Hypothalamus (tissue), 51 donors: ENCODE measurements around the gene SNRNP35.
"Not testable (repeated sequence)": the region's sequence is repeated elsewhere in the genome, so short reads cannot be mapped to it uniquely, and the experiment has no call there.

Experiments used
- DNase-seq, 51 donors: peaks; one replicate each; lab custom pipeline; 2025; lab: John Stamatoyannopoulos, UW

SNRNP35 gene

DNA sequence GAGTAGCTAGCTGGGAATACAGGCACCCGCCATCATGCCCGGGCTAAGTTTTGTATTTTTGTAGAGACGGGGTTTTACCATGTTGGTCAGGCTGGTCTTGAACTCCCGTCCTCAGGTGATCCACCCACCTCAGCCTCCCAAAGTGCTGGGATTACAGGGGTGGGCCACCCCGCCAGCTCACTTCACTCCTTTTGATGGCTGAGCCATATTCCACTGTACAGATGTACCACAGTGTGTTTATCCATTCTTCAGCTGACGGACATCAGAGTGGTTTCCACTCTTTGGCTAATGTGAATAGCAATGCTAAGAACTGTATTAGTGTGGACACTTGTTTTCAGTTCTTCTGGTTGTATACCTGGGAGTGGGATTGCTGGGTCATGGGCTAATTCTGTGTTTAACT lies 29.5 kb downstream of the SNRNP35 start:
- DNase-seq: no peak

DNA sequence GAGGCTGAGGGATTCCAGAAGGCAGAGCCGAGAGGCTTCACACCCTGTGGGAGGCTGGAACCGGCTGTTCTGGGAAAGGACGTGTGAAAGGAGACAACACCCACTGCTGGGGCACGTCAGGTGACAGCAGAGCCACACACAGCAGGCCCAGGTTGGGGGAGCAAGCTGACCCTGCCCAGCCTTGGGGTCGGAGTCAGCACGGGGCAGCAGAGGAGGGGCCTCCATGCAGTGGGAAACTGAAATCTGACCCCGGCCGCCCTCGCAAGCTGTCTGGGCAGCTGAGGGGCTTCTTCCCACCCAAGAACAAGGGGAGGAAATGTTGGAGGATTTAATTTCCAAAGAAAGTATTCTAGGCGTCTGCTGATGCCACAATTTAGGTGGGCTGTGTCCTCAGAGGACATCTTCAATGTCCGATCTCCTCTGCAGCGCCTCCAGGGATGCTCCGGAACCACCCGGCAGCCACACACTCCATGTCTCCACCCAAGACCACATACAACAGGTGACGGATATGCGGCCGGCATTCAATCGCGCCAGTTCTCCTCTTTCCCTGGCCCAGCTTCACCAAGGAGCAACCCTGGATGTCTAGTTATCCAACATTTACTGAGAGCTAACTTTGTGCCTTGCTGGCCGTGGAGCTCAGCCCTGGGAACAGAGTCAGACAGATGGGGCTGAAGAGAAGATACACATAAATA lies 30.7 kb downstream of the SNRNP35 start:
- no peak for DNase-seq

DNA sequence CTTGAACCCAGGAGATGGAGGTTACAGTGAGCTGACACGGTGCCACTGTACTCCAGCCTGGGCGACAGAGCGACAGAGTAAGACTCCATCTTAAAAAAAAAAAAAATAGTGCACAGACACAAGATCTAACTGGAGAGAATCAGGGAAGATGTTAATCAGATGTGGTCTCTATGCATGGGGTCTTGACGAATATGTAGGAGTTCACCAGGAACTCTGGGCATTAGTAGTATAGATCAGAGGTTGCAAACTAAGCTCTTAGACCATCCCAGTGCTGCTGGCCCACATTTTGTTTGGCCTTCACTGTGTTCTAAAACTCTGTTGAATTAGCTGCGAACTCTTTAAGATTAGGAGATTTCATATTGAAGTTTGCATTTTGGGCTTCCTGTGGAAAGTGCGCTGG lies 31.6 kb downstream of the SNRNP35 start:
- DNase-seq: no peak

DNA sequence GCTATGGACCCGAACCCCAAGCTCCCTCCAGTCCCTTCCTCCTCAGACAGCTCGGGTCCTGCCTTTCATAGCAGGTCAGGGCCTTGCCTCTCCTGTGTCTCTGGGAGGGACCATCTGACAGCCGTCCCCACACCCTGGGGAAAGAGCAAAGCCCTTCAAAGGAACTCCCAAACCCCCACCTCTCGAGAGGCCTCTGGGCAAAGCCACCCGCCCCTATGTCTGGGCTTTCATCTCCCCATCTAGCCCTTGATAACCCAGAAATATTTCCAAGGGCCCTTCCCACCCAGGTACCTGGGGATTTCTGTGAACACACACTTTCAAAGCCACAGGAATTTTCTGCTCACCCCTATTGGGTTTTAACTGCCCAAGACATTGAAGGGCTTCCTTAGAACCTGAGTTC lies 32.1 kb downstream of the SNRNP35 start:
- DNase-seq: no peak

DNA sequence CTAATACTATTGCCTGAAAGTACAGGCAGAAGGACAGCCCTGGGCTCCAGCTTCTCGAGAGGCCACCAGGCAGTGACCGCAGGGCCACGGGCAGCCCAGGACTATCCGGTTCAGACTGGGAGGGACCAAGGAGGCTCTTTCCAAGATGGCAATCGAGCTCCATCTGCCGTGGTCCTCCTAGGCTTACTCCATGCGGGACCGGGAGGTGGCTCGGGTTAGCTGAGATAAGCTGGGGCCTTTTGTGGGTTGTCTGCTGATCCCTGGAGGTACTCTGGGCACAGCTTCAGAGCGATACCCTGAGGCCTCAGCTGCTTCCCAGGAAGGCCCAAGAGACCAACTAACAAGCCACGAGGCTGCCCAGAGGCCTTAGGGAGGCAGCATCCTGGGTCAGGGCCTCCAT lies 33.1 kb downstream of the SNRNP35 start:
- DNase-seq: no peak

DNA sequence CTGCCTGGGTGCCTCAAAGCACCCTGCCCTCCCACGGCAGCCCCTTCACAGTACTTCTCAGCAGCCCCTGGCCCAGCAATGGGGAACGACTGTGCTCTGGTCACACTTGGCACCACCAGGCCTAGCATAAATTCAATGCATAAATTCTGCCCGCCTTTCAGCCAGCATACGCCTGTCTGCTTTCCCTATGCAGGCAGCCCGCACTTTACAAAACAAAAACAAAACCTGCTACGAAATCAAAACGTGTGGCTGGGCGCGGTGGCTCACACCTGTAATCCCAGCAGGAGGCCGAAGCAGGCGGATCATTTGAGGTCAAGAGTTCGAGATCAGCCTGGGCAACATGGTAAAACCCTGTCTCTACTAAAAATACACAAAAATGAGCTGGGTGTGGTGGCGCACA lies 33.5 kb downstream of the SNRNP35 start:
- no peak for DNase-seq

DNA sequence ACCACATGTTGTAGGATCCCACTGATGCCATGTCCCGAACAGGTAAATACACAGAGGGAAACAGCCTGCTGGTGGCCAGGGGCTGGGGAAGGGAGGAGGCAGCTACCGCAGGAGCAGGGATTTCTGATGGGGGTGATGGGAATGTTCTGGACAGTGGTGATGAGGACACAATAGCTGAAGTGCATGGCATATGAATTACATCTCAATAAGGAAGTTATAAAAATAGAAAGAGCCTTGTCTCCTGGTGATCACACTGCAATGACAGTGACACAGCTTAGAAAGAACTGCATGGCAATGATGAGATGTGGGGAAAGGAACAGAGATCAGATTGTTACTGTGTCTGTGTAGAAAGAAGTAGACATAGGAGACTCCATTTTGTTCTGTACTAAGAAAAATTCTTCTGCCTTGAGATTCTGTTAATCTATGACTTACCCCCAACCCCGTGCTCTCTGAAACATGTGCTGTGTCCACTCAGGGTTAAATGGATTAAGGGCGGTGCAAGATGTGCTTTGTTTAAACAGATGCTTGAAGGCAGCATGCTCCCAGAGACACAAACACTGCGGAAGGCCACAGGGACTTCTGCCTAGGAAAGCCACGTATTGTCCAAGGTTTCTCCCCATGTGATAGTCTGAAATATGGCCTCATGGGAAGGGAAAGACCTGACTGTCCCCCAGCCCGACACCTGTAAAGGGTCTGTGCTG lies 34.5 kb downstream of the SNRNP35 start:
- peak in 1 of 51 donors; percentile 9 for DNase-seq

DNA sequence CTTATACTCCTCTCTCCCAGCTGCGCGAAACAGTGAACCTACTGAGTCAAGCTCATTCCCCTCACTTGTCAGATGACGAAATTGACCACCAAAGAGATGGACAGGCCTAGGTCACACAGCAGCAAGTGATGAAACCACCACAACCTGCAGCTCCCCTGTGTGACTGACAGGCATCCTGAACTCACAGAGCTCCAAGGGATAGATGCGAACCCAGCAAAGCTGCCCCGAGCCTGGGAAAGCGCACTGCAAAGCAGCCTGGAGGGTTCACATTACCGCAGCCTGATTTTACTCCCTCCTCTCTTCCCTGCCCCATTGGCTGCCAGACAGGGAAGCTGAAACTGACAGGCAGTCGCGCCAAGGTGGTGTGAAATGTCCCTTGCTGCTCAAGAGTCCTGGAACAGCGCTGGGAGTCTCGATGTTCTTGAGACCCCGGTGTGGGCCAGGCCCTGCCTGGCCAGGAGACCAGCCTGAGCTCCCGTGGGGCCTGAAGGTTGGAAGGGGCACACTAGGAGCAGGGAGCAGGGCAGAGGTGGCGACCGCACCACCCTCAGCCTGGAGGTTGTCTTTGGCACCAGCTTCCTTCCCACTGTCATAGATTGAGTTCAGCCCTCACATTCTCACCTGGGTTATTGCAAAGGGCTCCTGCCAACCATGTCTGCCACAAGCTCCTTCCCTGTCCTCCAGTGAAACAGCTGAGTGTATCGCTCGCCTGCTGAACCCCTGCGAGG lies 36.3 kb downstream of the SNRNP35 start:
- DNase-seq: no peak

DNA sequence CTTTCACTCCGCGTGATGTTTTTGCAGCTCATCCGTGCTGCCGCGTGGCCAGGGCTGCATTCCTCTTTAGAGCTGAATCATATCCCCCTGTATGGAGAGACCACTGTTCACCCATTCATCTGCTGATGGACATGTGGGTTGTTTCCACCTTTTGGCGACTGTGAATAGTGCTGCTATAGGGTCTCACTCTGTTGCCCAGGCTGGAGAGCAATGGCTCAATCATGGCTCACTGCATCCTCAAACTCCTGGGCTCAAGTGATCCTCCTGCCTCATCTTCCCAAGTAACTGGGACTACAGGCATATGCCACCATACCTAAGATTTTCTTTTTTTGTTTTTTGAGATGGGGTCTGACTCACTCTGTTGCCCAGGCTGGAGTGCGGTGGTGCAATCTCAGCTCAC lies 39.1 kb downstream of the SNRNP35 start:
- no peak for DNase-seq

DNA sequence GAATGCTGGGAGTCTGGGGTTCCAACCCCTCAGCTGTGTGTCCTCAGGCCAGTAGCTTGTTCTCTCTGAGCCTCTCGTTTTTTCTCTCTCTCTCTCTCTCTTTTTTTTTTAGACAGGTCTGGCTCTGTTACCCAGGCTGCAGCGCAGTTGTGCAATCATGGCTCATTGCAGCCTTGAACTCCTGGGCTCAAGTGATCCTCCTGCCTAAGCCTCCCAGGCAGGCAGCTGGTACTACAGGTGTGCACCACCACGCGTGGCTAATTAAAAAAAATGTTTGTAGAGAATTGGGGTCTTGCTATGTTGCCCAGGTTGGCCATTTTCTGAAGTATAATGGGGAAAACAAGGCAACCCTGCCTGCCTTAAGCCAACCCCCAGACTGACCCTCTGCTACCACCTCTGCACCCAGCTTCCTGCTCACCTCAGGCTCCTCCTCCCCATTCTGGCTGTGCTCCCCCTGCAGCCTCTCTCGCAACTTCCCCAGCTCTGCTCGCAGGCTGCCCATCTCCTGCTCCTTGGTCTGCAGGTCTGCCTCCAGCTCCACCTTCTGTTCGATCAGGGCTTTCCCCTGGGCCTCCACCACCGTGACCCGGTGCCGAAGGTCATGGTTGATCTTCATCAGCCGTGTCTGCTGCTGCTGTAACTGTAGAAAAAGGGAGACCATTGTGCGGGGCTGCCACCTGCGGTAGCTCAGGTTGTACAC lies 40.3 kb downstream of the SNRNP35 start:
- DNase-seq: no peak

DNA sequence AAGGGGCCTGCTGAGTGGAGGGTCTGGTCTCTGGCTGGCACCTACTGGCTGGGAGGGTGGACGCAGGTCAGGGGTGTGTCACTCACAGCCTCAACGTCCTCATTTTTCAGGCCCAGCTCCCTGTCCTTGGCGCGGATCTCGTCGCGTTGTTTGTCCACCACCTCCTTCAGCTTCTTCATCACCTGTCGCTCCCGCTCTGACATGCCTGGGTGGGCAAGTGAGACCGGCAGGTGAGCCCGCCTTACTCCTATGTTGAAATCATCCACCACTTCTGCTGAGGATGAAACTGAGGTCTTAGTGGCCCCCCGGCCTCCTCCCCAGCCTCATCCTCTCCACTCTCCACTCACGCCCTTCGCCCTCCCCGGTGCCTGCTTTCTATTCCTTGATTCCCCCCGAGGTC lies 41.4 kb downstream of the SNRNP35 start:
- DNase-seq: no peak

DNA sequence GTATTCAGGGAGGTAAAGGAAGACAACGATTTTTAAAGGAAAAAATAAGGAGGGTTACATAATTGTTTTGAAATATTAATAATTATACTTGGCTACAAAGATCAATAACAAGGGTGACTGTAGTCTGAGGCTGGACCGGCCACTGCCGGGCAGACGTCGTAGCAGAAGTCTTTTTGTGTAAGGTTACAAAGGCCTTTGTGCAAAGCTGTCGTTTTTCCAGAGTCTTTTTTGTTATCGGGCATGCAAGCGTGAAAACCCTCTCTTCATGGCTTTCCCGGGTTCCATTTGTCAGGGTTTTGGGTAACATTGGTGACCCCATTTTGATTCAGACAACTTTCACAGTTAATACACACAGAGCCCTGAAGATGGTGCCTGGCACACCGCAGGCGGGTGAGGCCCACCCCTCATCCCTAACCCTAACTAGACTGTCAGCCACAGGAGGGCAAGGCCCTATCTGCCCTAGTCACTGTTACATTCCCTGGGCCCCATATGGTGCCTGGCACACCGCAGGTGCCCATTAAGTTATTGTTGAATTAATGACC lies 44.3 kb downstream of the SNRNP35 start:
- DNase-seq: peak in 21 of 51 donors; percentile 5 to 59 (median 35)

DNA sequence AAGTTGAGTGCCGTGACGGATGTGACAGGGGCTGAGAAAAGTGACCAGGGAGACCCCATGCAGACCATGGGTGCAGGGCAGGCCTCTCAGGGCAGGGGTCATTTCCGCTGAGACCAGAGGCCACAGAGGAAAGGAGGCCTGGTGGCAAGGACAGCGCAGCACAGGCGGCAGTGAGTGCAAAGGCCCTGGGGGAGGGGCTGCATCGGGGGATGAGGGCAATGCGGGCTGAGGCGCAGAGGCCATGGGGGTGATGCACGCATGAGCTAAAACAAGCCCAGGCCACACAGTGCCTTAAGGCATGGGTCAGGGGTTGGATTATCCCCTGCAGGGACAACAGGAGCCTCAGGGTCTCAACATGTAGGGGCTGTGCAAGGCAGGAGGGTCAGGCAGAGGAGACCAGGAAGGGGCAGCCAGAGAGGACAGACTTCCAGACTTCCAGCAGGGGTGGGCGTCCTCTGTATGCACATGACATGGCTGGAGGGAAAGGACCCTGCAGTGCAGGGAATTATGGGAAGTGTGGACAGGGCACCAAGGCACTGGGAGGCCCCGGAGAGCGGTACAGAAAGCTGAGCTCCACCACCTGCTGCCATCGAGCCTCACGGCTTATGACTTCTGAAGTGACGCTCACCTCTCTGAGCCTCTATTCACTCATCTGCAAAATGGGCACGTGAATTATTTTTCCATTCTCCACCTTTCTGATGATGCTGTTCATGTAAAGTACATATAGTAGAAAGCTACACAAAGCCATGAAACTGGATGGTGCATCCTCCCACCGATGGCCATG lies 48.3 kb downstream of the SNRNP35 start:
- DNase-seq: no peak

DNA sequence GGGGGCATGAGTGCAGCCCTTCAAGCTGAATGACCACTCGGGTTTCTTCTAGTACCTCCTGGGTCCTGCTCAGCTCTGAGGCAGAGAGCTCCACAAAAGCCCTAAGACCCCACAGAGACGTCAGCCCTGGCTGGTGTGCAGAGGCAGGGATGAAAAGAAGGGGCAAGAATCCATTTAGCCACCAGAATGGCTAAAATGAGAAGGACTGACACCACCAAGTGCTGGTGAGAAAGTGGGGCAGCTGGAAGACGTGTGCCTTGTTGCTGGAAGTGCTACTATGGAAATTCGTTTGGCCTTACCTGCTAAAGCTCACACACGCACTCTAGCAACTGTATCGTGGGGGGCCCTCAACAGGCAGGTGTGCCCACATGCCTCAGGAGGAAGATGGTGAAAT lies 48.9 kb downstream of the SNRNP35 start:
- no peak for DNase-seq

DNA sequence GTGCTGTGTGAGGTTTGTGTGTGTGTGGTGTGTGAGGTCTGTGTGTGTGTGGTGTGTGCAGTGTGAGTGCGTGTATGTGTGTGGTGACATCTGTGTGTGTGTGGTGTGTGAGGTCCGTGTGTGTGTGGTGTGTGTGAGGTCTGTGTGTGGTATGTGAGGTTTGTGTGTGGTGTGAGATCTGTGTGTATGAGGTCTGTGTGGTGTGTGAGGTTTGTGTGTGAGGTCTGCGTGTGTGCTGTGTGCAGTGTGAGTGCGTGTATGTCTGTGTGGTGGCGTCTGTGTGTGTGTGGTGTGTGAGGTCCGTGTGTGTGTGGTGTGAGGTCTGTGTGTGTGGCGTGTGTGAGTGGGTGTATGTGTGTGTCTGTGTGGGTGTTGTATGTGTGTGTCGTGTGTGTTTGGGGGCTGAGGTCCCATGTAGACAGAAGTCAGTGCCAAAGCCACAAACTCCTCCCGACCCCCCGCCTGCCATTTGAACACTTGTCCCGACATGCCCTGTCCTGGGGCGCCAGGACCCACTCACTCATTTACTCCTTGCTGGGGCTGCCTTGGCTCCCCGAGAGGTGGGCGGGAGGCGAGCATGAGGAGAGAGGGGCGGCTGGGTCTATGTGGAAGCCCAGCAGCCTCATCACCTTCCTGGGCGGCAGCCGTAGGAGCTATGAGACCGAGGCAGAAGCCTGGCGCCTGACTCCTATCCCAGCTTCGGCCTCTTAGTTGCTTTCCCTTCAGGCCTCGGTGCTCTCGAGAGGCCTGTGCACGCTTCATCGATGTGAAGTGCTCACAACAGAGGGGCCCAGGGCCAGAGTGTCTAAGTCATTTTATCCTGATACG lies 55.1 kb downstream of the SNRNP35 start:
- no peak for DNase-seq

DNA sequence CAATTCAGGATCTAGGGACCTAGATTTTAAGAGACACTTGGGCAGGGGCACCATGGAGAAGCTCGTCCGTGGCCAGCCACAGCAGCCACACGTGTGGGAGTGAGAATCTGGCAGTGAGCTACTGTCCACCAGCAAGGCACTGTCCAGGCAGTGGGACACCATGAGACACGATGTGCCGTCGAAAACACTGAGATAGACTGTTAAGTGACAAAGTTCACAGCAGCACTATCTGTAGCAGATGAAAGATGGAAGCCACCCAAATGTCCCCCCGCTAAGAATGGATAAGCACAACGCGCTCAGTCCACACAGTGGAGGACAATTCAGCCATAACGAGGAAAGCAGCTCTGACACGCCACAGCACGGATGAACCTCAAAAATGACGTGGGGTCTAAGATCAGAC lies 55.9 kb downstream of the SNRNP35 start:
- DNase-seq: no peak

DNA sequence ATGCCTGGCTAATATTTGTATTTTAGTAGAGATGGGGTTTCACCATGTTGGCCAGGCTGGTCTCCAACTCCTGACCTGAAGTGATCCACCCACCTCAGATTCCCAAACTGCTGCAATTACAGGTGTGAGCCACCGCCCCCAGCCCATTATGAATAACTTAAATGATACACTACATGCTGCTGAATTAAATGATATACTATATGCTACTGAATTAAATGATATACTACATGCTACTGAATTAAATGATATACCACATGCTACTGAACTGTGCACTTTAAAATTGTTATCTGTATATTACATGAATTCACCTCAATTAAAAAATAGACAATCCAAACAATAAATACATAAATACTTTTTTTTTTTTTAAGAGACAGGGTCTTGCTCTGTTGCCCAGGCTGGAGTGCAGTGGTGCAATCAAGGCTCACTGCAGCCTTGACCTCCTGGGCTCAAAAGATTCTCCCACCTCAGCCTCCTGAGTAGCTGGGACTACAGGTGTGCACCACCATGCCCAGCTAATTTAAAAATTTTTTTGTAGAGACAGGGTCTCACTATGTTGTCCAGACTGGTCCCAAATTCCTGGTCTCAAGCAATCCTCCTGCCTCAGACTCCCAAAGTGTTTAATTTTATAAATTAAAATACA lies 56.8 kb downstream of the SNRNP35 start:
- not testable (repeated sequence) for DNase-seq

DNA sequence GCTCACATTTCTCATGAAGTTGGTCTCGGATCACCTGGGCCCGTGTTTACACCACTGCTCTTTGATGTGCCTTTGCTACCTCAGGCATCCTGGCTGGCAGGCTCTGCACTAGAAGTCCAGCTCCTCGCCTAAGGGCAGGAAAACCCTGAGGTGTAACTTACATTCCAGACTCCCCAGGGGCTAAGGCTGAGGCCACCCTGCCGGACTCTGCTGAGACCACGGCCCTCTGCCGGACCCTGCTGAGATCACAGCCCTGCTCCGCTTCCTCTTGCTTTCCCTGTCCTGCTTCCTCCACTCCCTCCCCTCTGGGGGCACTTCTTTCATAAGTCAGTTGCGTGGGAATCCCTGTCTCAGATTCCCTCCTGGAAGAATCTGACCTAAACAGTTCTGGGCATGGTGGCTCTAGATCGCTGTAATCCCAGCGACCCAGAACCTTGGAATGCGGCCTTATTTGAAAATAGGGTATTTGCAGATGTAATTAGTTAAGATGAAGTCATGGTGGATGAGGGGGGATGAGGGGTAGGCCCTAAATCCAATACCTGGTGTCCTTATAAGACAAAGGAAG lies 58.4 kb downstream of the SNRNP35 start:
- DNase-seq: no peak
